H1 (cell line): ENCODE results near the gene PNMA8C. TPM values are rescaled to one million over a fixed set of nuclear protein-coding genes. Genes with fewer than 3 reads are reported as not detected.

Source experiments
- CTCF ChIA-PET: fragments of 300-600 bp; sonication (Branson Sonifier 250); formaldehyde crosslinking; loops from one replicate; lab custom pipeline; 2021; ENCODE audit not compliant: partially characterized antibody; lab: Charles Lee
- POLR2A ChIA-PET: fragments of 300-600 bp; sonication (Branson Sonifier 250); formaldehyde crosslinking; loops from one replicate; lab custom pipeline; 2021; ENCODE audit warnings: inconsistent platforms; ENCODE audit not compliant: partially characterized antibody; lab: Charles Lee
- DNase-seq, 2 experiments: peaks; one replicate each; pipeline versions ENCODE4 v3.0.0 to v3.0.0-alpha.2; 2010 to 2022; ENCODE audit warnings: low spot score in 2 of 2, low read depth in 1 of 2, mixed read lengths in 1 of 2
- FAIRE-seq: peaks from 2 replicates; lab custom pipeline; 2011; peaks lifted over from hg19 to GRCh38; lab: Jason Lieb, UNC
- H2AFZ ChIP-seq: 2 replicates; pipeline ENCODE4 v1.8.1; 2012; ENCODE audit warnings: low read length, inconsistent platforms
- H2AK5ac ChIP-seq: 2 replicates; pipeline ENCODE4 v1.6.1; 2013; ENCODE audit warnings: low read depth, low read length
- H2BK120ac ChIP-seq: replicated peaks from 2 replicates; pipeline ENCODE3; 2013; ENCODE audit warnings: low read depth, low read length, inconsistent platforms
- H2BK12ac ChIP-seq: 2 replicates; pipeline ENCODE4 v1.6.1; 2013; ENCODE audit warnings: low read depth, low read length
- H2BK15ac ChIP-seq: 2 replicates; pipeline ENCODE4 v1.6.1; 2013; ENCODE audit warnings: low read length
- H2BK20ac ChIP-seq: 2 replicates; pipeline ENCODE4 v1.6.1; 2013; ENCODE audit warnings: low read length
- H2BK5ac ChIP-seq: 2 replicates; pipeline ENCODE4 v1.6.1; 2013; ENCODE audit warnings: low read depth, low read length
- H3K14ac ChIP-seq: 2 replicates; pipeline ENCODE4 v1.6.1; 2013; ENCODE audit warnings: inconsistent platforms; ENCODE audit not compliant: insufficient read length
- H3K18ac ChIP-seq: 2 replicates; pipeline ENCODE4 v1.6.1; 2013; ENCODE audit warnings: low read length; ENCODE audit errors: extremely low read depth
- H3K23ac ChIP-seq: 2 replicates; pipeline ENCODE4 v1.6.1; 2013; ENCODE audit warnings: inconsistent platforms; ENCODE audit not compliant: insufficient read length
- H3K23me2 ChIP-seq: 2 replicates; pipeline ENCODE4 v1.6.1; 2013; ENCODE audit warnings: low read depth, low read length
- H3K27ac ChIP-seq: 2 replicates; pipeline ENCODE4 v1.6.1; 2011; ENCODE audit warnings: low read depth, low read length, inconsistent platforms
- H3K27me3 ChIP-seq, 4 experiments: replicated peaks in 1 of 4; 1 replicate in 1 of 4; 2 replicates in 3 of 4; pipeline versions ENCODE4 v1.6.1 to v1.8.1; 2011 to 2013; ENCODE audit warnings: low read length in 3 of 4, mild to moderate bottlenecking in 3 of 4, inconsistent platforms in 2 of 4, mixed read lengths in 2 of 4, moderate library complexity in 1 of 4; ENCODE audit not compliant: control insufficient read depth in 3 of 4, insufficient read depth in 3 of 4; ENCODE audit errors: extremely low read depth in 1 of 4
- H3K36me3 ChIP-seq, 4 experiments: 2 replicates each; pipeline versions ENCODE4 v1.6.1 to v1.8.1; 2011 to 2013; ENCODE audit warnings: mild to moderate bottlenecking in 4 of 4, low read length in 3 of 4, moderate library complexity in 2 of 4, control low read depth in 1 of 4, inconsistent platforms in 1 of 4; ENCODE audit not compliant: insufficient read depth in 4 of 4, control insufficient read depth in 2 of 4
- H3K4ac ChIP-seq: replicated peaks from 2 replicates; pipeline ENCODE3; 2013; ENCODE audit warnings: low read length, low read depth, mixed read lengths, inconsistent platforms; ENCODE audit not compliant: insufficient read length
- H3K4me1 ChIP-seq, 4 experiments: replicated peaks in 1 of 4; 1 replicate in 1 of 4; 2 replicates in 3 of 4; pipeline versions ENCODE4 v1.6.1 to v1.8.1; 2011 to 2013; ENCODE audit warnings: low read length in 3 of 4, inconsistent platforms in 2 of 4, mixed read lengths in 1 of 4; ENCODE audit not compliant: insufficient read depth in 4 of 4, control insufficient read depth in 3 of 4
- H3K4me2 ChIP-seq, 2 experiments: 2 replicates each; pipeline versions ENCODE4 v1.6.1 to v1.8.1; 2011 to 2013; ENCODE audit warnings: low read depth in 2 of 2, low read length in 2 of 2, control low read depth in 1 of 2, inconsistent platforms in 1 of 2, mild to moderate bottlenecking in 1 of 2; ENCODE audit not compliant: insufficient read depth in 1 of 2
- H3K4me3 ChIP-seq, 4 experiments: fragments of 200-600, 300-600 bp in 1 of 4; sonication (generic), shearing (Covaris generic), sonication (Bioruptor Twin) in 1 of 4; 2 replicates each; pipeline versions ENCODE4 v1.5.1 to v1.8.1; 2011 to 2016; ENCODE audit warnings: low read length in 4 of 4, low read depth in 3 of 4, control low read depth in 2 of 4, inconsistent platforms in 2 of 4, mild to moderate bottlenecking in 2 of 4, mixed read lengths in 1 of 4, moderate library complexity in 1 of 4; ENCODE audit not compliant: insufficient read depth in 2 of 4; ENCODE audit errors: extremely low read depth in 1 of 4
- H3K56ac ChIP-seq: replicated peaks from 2 replicates; pipeline ENCODE3; 2013; ENCODE audit warnings: low read depth, mild to moderate bottlenecking, mixed read lengths, low read length, inconsistent platforms; ENCODE audit not compliant: insufficient read length
- H3K79me1 ChIP-seq: 2 replicates; pipeline ENCODE4 v1.6.1; 2013; ENCODE audit warnings: low read depth, low read length, control low read depth
- H3K79me2 ChIP-seq, 2 experiments: 2 replicates each; pipeline versions ENCODE4 v1.6.1 to v1.8.1; 2012 to 2013; ENCODE audit warnings: low read length in 2 of 2, mild to moderate bottlenecking in 2 of 2, inconsistent platforms in 1 of 2; ENCODE audit not compliant: insufficient read depth in 2 of 2, control insufficient read depth in 1 of 2
- H3K9ac ChIP-seq, 4 experiments: replicated peaks in 1 of 4; 1 replicate in 1 of 4; 2 replicates in 3 of 4; pipeline versions ENCODE4 v1.6.1 to v1.8.1; 2011 to 2013; ENCODE audit warnings: low read depth in 3 of 4, low read length in 3 of 4, control low read depth in 2 of 4, mild to moderate bottlenecking in 2 of 4, moderate library complexity in 2 of 4, inconsistent platforms in 1 of 4; ENCODE audit errors: extremely low read depth in 1 of 4
- H3K9me3 ChIP-seq, 2 experiments: 2 replicates each; pipeline versions ENCODE4 v1.6.1 to v1.8.1; 2012 to 2013; ENCODE audit warnings: mild to moderate bottlenecking in 2 of 2, moderate library complexity in 2 of 2, control low read depth in 1 of 2, inconsistent platforms in 1 of 2, low read depth in 1 of 2, low read length in 1 of 2, mixed read lengths in 1 of 2; ENCODE audit not compliant: insufficient read depth in 2 of 2
- H4K20me1 ChIP-seq, 2 experiments: replicated peaks in 1 of 2; 2 replicates each; pipeline versions ENCODE3 to v1.8.1; 2011 to 2013; ENCODE audit warnings: inconsistent platforms in 2 of 2, low read length in 2 of 2, mild to moderate bottlenecking in 1 of 2; ENCODE audit not compliant: insufficient read depth in 2 of 2, control insufficient read depth in 1 of 2
- H4K5ac ChIP-seq: 2 replicates; pipeline ENCODE4 v1.6.1; 2013; ENCODE audit warnings: low read length, low read depth, mixed read lengths, inconsistent platforms; ENCODE audit not compliant: insufficient read length
- H4K8ac ChIP-seq: 2 replicates; pipeline ENCODE4 v1.8.0; 2013; ENCODE audit warnings: mild to moderate bottlenecking, moderate library complexity, low read length, inconsistent platforms; ENCODE audit not compliant: insufficient read depth; ENCODE audit errors: extremely low read depth
- H4K91ac ChIP-seq: replicated peaks from 2 replicates; pipeline ENCODE3; 2013; ENCODE audit warnings: low read length, mixed read lengths, inconsistent platforms; ENCODE audit not compliant: insufficient read length
- CREB1 ChIP-seq: IDR thresholded peaks from 2 replicates; pipeline ENCODE4 v1.6.1; 2012; ENCODE audit warnings: inconsistent platforms
- EGR1 ChIP-seq: IDR thresholded peaks from 2 replicates; pipeline ENCODE4 v1.6.1; 2011; ENCODE audit warnings: low read depth, low read length, borderline replicate concordance
- GTF2F1 ChIP-seq: IDR thresholded peaks from 2 replicates; pipeline ENCODE4 v1.6.1; 2012; ENCODE audit warnings: low read depth, low read length, improper control_type of control experiment, borderline replicate concordance
- HDAC6 ChIP-seq: IDR thresholded peaks from one replicate; pipeline ENCODE4 v1.7.1; 2012; ENCODE audit warnings: low read depth, mild to moderate bottlenecking, inconsistent platforms, low read length, moderate library complexity
- KDM4A ChIP-seq: IDR thresholded peaks from one replicate; pipeline ENCODE4 v1.7.1; 2012; ENCODE audit warnings: low read depth, mild to moderate bottlenecking, moderate library complexity, low read length, inconsistent platforms; ENCODE audit not compliant: severe bottlenecking
- POU5F1 ChIP-seq: IDR thresholded peaks from 2 replicates; pipeline ENCODE4 v1.6.1; 2011; ENCODE audit warnings: low read depth, mild to moderate bottlenecking, low read length, moderate library complexity
- RAD21 ChIP-seq, 2 experiments: IDR thresholded peaks in 1 of 2; conservative IDR thresholded peaks in 1 of 2; 2 replicates each; pipeline ENCODE4 v1.6.1; 2011; ENCODE audit warnings: low read depth in 2 of 2, low read length in 2 of 2, improper control_type of control experiment in 1 of 2, inconsistent platforms in 1 of 2, mild to moderate bottlenecking in 1 of 2, moderate library complexity in 1 of 2
- RBBP5 ChIP-seq: IDR thresholded peaks from 2 replicates; pipeline ENCODE4 v1.7.1; 2012; ENCODE audit warnings: low read depth, mild to moderate bottlenecking, inconsistent platforms, low read length, moderate library complexity, borderline replicate concordance
- RXRA ChIP-seq: IDR thresholded peaks from 2 replicates; pipeline ENCODE4 v1.6.1; 2011; ENCODE audit warnings: low read depth, mild to moderate bottlenecking, low read length, moderate library complexity; ENCODE audit not compliant: insufficient read depth
- SP1 ChIP-seq: IDR thresholded peaks from 2 replicates; pipeline ENCODE4 v1.6.1; 2011; ENCODE audit warnings: low read depth, low read length
- SRF ChIP-seq: IDR thresholded peaks from 2 replicates; pipeline ENCODE4 v1.6.1; 2011; ENCODE audit warnings: mild to moderate bottlenecking, low read depth, low read length, moderate library complexity
- TCF12 ChIP-seq: IDR thresholded peaks from 2 replicates; pipeline ENCODE4 v1.6.1; 2011; ENCODE audit warnings: low read depth, mild to moderate bottlenecking, low read length
- WGBS, 2 experiments: shearing (Covaris generic) in 1 of 2; methylation state at CpG; one replicate each; pipeline versions ENCODE4 v1.1.6 to v1.1.7; 2013 to 2015; ENCODE audit warnings: low lambda C conversion rate in 2 of 2, mixed read lengths in 2 of 2, inconsistent platforms in 1 of 2, low coverage in 1 of 2, missing lambda C conversion rate in 1 of 2; ENCODE audit not compliant: insufficient replicate concordance in 2 of 2, insufficient coverage in 1 of 2, insufficient read length in 1 of 2; ENCODE audit errors: extremely low coverage in 1 of 2, missing lambda C conversion rate in 1 of 2; 5-methylcytosine and 5-hydroxymethylcytosine counted together
- polyA plus RNA-seq, 7 experiments: library from polyadenylated mRNA; depleted of rRNA in 3 of 7; stranded (reverse) in 5 of 7; unstranded in 2 of 7; fragments of >200 nt in 5 of 7; fragments of 200-250 nt in 2 of 7; gene quantifications; 1 replicate in 5 of 7; 2 replicates in 1 of 7; 4 replicates in 1 of 7; pipeline versions ENCODE4 v1.2.1 to v1.2.3, GENCODE V29; 2011 to 2013; ENCODE audit warnings: missing spikeins in 2 of 7, mixed read lengths in 2 of 7
- total RNA-seq: library from RNA; stranded (reverse); fragmentation: NEBNext Ultra II Directional; extraction: Animal tissue kit (Norgen Biotek cat#: 25700); gene quantifications from 2 replicates; pipeline ENCODE4 v1.2.1, GENCODE V29; 2021
- TF ChIP-seq, protein P1 (sequence below): IDR thresholded peaks from 2 replicates; pipeline ENCODE4 v1.6.1; 2011; ENCODE audit warnings: low read depth, mild to moderate bottlenecking, low read length; ENCODE audit not compliant: insufficient read depth

Gene PNMA8C
- total and polyA plus RNA-seq, 2 of the 8 experiments (the other 6 are each of a cell fraction or from before 2014, with no cell fraction given) = 0.53 to 1.8 TPM

GRCh38 chr19:46427518-46428045 lies 1.2 kb downstream of the PNMA8C start:
- no peak overlapping the region for H2AK5ac ChIP-seq
- no peak overlapping the region for H2AFZ ChIP-seq
- no peak overlapping the region for H4K91ac ChIP-seq
- H3K4ac ChIP-seq = no peak overlapping the region
- H3K9ac ChIP-seq = no peak overlapping the region
- WGBS, 2 experiments = 83% methylated on average over 17 of the region's 17 CpGs; no CpG with 5 or more reads in 1 of the 2 experiments
- H2BK12ac ChIP-seq = no peak overlapping the region
- H2BK20ac ChIP-seq = no peak overlapping the region
- H4K20me1 ChIP-seq = no peaks in the 10 kb centered on the region
- H3K4me2 ChIP-seq = peak overlapping the region in 1 of 2 experiments; percentile 90; a peak in 1 of 4 replicates
- no peaks in the 10 kb centered on the region for H3K79me1 ChIP-seq
- TF ChIP-seq, protein P1, sequence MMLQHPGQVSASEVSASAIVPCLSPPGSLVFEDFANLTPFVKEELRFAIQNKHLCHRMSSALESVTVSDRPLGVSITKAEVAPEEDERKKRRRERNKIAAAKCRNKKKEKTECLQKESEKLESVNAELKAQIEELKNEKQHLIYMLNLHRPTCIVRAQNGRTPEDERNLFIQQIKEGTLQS = no peak
- no peak for TF ChIP-seq GTF2F1
- no peak for TF ChIP-seq RAD21 (IDR thresholded peaks at IDR 0.05 in 1 of 2, conservative IDR thresholded peaks at IDR 0.05 in 1 of 2; ENCODE audit: low read depth in 2 of 2, low read length in 2 of 2)
- TF ChIP-seq EGR1 = no peak
- TF ChIP-seq CREB1 = no peak
- TF ChIP-seq POU5F1 = no peak
- TF ChIP-seq KDM4A = no peak
- no peak for TF ChIP-seq SP1
- TF ChIP-seq TCF12 = no peak
- TF ChIP-seq SRF = no peak
- no peak for TF ChIP-seq RXRA
- no peak for TF ChIP-seq RBBP5
- TF ChIP-seq HDAC6 = no peak
- TF ChIP-seq, all 59 proteins: peak for 0
- H4K5ac ChIP-seq = no peak overlapping the region
- no peak overlapping the region for H4K8ac ChIP-seq
- H3K18ac ChIP-seq = no peak overlapping the region
- H2BK5ac ChIP-seq = no peak overlapping the region
- H3K79me2 ChIP-seq = no peaks in the 10 kb centered on the region
- no peak overlapping the region for H3K23ac ChIP-seq
- H3K36me3 ChIP-seq = no peaks in the 10 kb centered on the region
- FAIRE-seq (no peak), DNase-seq (no peak)
- CTCF ChIA-PET = interaction anchor here (0.7 to 1.7 kb wide), 7 partner anchors 18 to 88 kb away, joined by 3 to 4 read pairs (median 3); no protein-coding TSS in a partner anchor
- no peak overlapping the region for H3K27ac ChIP-seq
- no peak overlapping the region for H2BK120ac ChIP-seq
- peaks cover 0 to 20% (median 15%) of the 10 kb centered on the region in 4 experiments; a peak in 5 of 7 replicates for H3K27me3 ChIP-seq
- H3K4me1 ChIP-seq = peaks cover 3 to 6% (median 5%) of the 10 kb centered on the region in 4 experiments; a peak in 6 of 7 replicates
- peaks cover 8% of the 10 kb centered on the region for H3K23me2 ChIP-seq
- no peaks in the 10 kb centered on the region for H3K9me3 ChIP-seq
- no peak overlapping the region for H2BK15ac ChIP-seq
- H3K4me3 ChIP-seq = no peak overlapping the region
- POLR2A ChIA-PET = interaction anchor here (1.1 to 1.4 kb wide), 4 partner anchors 17 to 31 kb away, joined by 3 to 6 read pairs (median 4); no protein-coding TSS in a partner anchor
- no peak overlapping the region for H3K14ac ChIP-seq
- no peak overlapping the region for H3K56ac ChIP-seq
